ENCODE data around the gene CDC42BPG. TPM values are rescaled to one million over a fixed set of nuclear protein-coding genes. Genes with fewer than 3 reads are reported as not detected.

CDC42BPG gene
- total RNA-seq, 1 experiment from 2014 or later = 21.6 TPM

- no peak for TF ChIP-seq E2F1 (CRISPR knock-in tag; IDR thresholded peaks at IDR 0.05)
- no peak for TF ChIP-seq ZNF512 (CRISPR knock-in tag; IDR thresholded peaks at IDR 0.05; ENCODE audit: borderline replicate concordance)
Measured at GRCh38 chr11:64869571-64870175, 25.2 kb upstream of the CDC42BPG start (continued).

GRCh38 chr11:64868904-64869570, 24.6 kb upstream of the CDC42BPG start:
- no peaks in the 10 kb centered on the region for H3K9me3 Mint-ChIP-seq
- DNase-seq (ENCODE audit: low spot score) (no peak), ATAC-seq (no peak)
- POLR2A ChIA-PET = interaction anchor here (0.5 to 0.6 kb wide), 2 partner anchors 162 to 208 kb away, joined by 3 read pairs; no protein-coding TSS in a partner anchor
- H3K4me1 Mint-ChIP-seq = peaks cover 2% of the 10 kb centered on the region
- CTCF ChIA-PET = interaction anchor here (0.7 to 4.9 kb wide), 12 partner anchors 8 to 241 kb away, joined by 3 to 61 read pairs (median 6); partner anchors contain the start of genes BATF2 and EHD1
- no peaks in the 10 kb centered on the region for H3K27me3 Mint-ChIP-seq (ENCODE audit: low read depth)
- peak overlapping the region; percentile 66; the same call in 1 of the 2 replicates for H3K27ac Mint-ChIP-seq
- no peak overlapping the region for H3K4me3 Mint-ChIP-seq
- no peaks in the 10 kb centered on the region; the same call in 1 of the 2 replicates for H3K36me3 Mint-ChIP-seq
- TF ChIP-seq ESRRA (CRISPR knock-in tag; IDR thresholded peaks at IDR 0.05; ENCODE audit: borderline replicate concordance) = no peak

- H3K4me1 Mint-ChIP-seq = peaks cover 12% of the 10 kb centered on the region
- no peak for DNase-seq (ENCODE audit: low spot score)
- no peak for ATAC-seq
- H3K36me3 Mint-ChIP-seq = no peaks in the 10 kb centered on the region
- ChIA-PET POLR2A (no interaction called here), CTCF (interaction anchor here (1.3 to 4.9 kb wide), 6 partner anchors 10 to 129 kb away, joined by 3 to 61 read pairs (median 14); partner anchors contain the start of genes BATF2 and EHD1)
- TF ChIP-seq MAX (CRISPR knock-in tag; IDR thresholded peaks at IDR 0.05) (no peak), ATF3 (CRISPR knock-in tag; conservative IDR thresholded peaks at IDR 0.05) (no peak), GRHL2 (CRISPR knock-in tag; IDR thresholded peaks at IDR 0.05; ENCODE audit: insufficient replicate concordance, severe bottlenecking) (no peak), NFE2L1 (CRISPR knock-in tag; IDR thresholded peaks at IDR 0.05) (no peak), ZNF396 (CRISPR knock-in tag; IDR thresholded peaks at IDR 0.05; ENCODE audit: borderline replicate concordance) (no peak), ZBTB21 (CRISPR knock-in tag; IDR thresholded peaks at IDR 0.05; ENCODE audit: borderline replicate concordance) (no peak), ZNF416 (CRISPR knock-in tag; IDR thresholded peaks at IDR 0.05) (no peak), NFYB (CRISPR knock-in tag; conservative IDR thresholded peaks at IDR 0.05; ENCODE audit: low read depth) (no peak), JUN (CRISPR knock-in tag; IDR thresholded peaks at IDR 0.05) (no peak), RORB (CRISPR knock-in tag; IDR thresholded peaks at IDR 0.05) (no peak)
- H3K4me3 Mint-ChIP-seq = no peak overlapping the region
- no peak overlapping the region for H3K27ac Mint-ChIP-seq
- no peaks in the 10 kb centered on the region for H3K27me3 Mint-ChIP-seq (ENCODE audit: low read depth)
- H3K9me3 Mint-ChIP-seq = no peaks in the 10 kb centered on the region
Measured at GRCh38 chr11:64867748-64868462, 23.5 kb upstream of the CDC42BPG start.

- Mint-ChIP-seq H3K27ac (peak overlapping the region; percentile 90), H3K36me3 (no peaks in the 10 kb centered on the region), H3K27me3 (ENCODE audit: low read depth) (no peaks in the 10 kb centered on the region), H3K9me3 (no peaks in the 10 kb centered on the region), H3K4me1 (peaks cover 17% of the 10 kb centered on the region), H3K4me3 (no peak overlapping the region)
- ATAC-seq = no peak
- ChIA-PET CTCF (interaction anchor here (0.9 to 7.2 kb wide), 3 partner anchors 17 to 130 kb away, joined by 4 to 61 read pairs (median 60); partner anchors contain the start of gene BATF2), POLR2A (no interaction called here)
- DNase-seq (ENCODE audit: low spot score) = no peak
- TF ChIP-seq NR1H2 (CRISPR knock-in tag; IDR thresholded peaks at IDR 0.05) (no peak), NR3C1 (CRISPR knock-in tag; conservative IDR thresholded peaks at IDR 0.05; ENCODE audit: low read depth) (no peak), CREB1 (CRISPR knock-in tag; IDR thresholded peaks at IDR 0.05) (no peak), RORB (CRISPR knock-in tag; IDR thresholded peaks at IDR 0.05) (no peak), MYBL2 (CRISPR knock-in tag; IDR thresholded peaks at IDR 0.05) (no peak), ZNF423 (CRISPR knock-in tag; IDR thresholded peaks at IDR 0.05) (no peak), ERG (CRISPR knock-in tag; IDR thresholded peaks at IDR 0.05) (no peak), IRF2 (CRISPR knock-in tag; IDR thresholded peaks at IDR 0.05; ENCODE audit: borderline replicate concordance, low read depth) (no peak), ZNF121 (CRISPR knock-in tag; IDR thresholded peaks at IDR 0.05) (no peak), CTCF (IDR thresholded peaks at IDR 0.05) (no peak)
Measured at GRCh38 chr11:64866173-64866491, 21.7 kb upstream of the CDC42BPG start.
